ENCODE data around the gene SCEL.
"Not testable (repeated sequence)": the region's sequence is repeated elsewhere in the genome, so short reads cannot be mapped to it uniquely, and the experiment has no call there.

DNA sequence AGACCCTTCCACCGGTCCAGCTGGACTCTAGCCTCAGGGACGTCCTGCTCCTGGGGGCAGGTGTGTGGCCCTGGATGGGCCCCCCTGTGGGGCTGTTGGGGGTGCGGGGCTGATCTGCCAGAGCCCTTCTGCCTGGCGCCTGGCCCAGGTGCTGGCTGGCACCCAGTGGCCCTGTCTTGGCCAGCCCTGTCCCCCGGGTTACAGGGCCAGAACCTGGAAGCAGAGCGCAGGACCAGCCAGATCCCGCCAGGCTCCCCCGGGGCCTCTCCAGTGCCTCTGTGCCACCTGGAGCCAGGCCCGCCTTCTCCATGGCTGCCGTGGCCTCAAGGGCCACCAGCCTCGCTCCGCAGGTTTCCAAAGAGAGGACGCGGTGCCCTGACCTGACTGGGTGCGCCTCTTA is 127.3 kb downstream of the SCEL start:
- not testable (repeated sequence) for TF ChIP-seq CTCF (IDR thresholded peaks at IDR 0.05; ENCODE audit: low read depth, low read length); EZH2phosphoT487 (IDR thresholded peaks at IDR 0.05; ENCODE audit: low read depth)

Data from OCI-LY3 (cell line).